HG03460 (cell line): ENCODE measurements around the gene LYPD6B.

Source experiments
- ATAC-seq: cut with Tn5 transposase; IDR thresholded peaks from one replicate; pipeline ENCODE4 v1.9.1; 2021; ENCODE audit not compliant: unreplicated experiment

LYPD6B gene

GRCh38 chr2:149038442-149039212 is at the start of gene LYPD6B:
TSS of gene LYPD6B (plus strand) at chr2:149038699. CDS start at chr2:149130949, 92,250 bp downstream.
- peak; percentile 59 for ATAC-seq

- peak; percentile 85 for ATAC-seq
Observed at GRCh38 chr2:148989882-148990493, 48.5 kb upstream of the LYPD6B start.

GRCh38 chr2:148990968-148991367 is 47.5 kb upstream of the LYPD6B start:
- no peak for ATAC-seq

- ATAC-seq = no peak
Observed at GRCh38 chr2:148992448-148992847, 46.1 kb upstream of the LYPD6B start.

GRCh38 chr2:148993351-148993750 is 45.1 kb upstream of the LYPD6B start:
- ATAC-seq = no peak

- ATAC-seq = no peak
Observed at GRCh38 chr2:148994341-148994740, 44.2 kb upstream of the LYPD6B start.

- ATAC-seq = no peak
Observed at GRCh38 chr2:148996805-148997204, 41.7 kb upstream of the LYPD6B start.

GRCh38 chr2:148998165-148998830 is 40.2 kb upstream of the LYPD6B start:
- ATAC-seq = no peak

- no peak for ATAC-seq
Observed at GRCh38 chr2:148998831-148999200, 39.7 kb upstream of the LYPD6B start.

- no peak for ATAC-seq
Observed at GRCh38 chr2:148999451-148999921, 39.0 kb upstream of the LYPD6B start.

GRCh38 chr2:149000158-149000938 is 38.2 kb upstream of the LYPD6B start:
- no peak for ATAC-seq

GRCh38 chr2:149001496-149001895 is 37.0 kb upstream of the LYPD6B start:
- ATAC-seq = no peak

GRCh38 chr2:149002378-149002890 is 36.1 kb upstream of the LYPD6B start:
- no peak for ATAC-seq

GRCh38 chr2:149002891-149003740 is 35.4 kb upstream of the LYPD6B start:
- no peak for ATAC-seq

GRCh38 chr2:149004836-149005235 is 33.7 kb upstream of the LYPD6B start:
- ATAC-seq = no peak

- ATAC-seq = no peak
Observed at GRCh38 chr2:149005471-149006077, 32.9 kb upstream of the LYPD6B start.

GRCh38 chr2:149006883-149007543 is 31.5 kb upstream of the LYPD6B start:
- ATAC-seq = no peak

GRCh38 chr2:149008381-149008780 is 30.1 kb upstream of the LYPD6B start:
- no peak for ATAC-seq
